ENCODE data around the gene DLX4. TPM values are rescaled to one million over a fixed set of nuclear protein-coding genes. Genes with fewer than 3 reads are reported as not detected.

Gene DLX4
- total and polyA plus RNA-seq, 7 donors = 0.34 TPM; not detected in 6

GRCh38 chr17:49957350-49957749, 11.6 kb upstream of the DLX4 start:
- Histone ChIP-seq H3K27ac (no peak overlapping the region), H3K4me1 (no peaks in the 10 kb centered on the region), H3K36me3 (no peaks in the 10 kb centered on the region), H3K9me3 (no peaks in the 10 kb centered on the region), H3K4me3 (no peak overlapping the region), H3K27me3 (peaks cover under 1 to 26% (median 5%) of the 10 kb centered on the region in 3 donors)
- TF ChIP-seq POLR2AphosphoS5 (IDR thresholded peaks at IDR 0.05) (no peak), POLR2A (IDR thresholded peaks at IDR 0.05) (no peak), EP300 (IDR thresholded peaks at IDR 0.05) (no peak), CTCF (IDR thresholded peaks at IDR 0.05) (no peak)
- 76 to 86% methylated on average over 3 of the region's 3 CpGs for WGBS, 2 donors
- DNase-seq = no peak
- intact Hi-C loops (cut with DNase I) = no loop called here

- intact Hi-C loops (cut with DNase I) = no loop called here
- 87 to 89% methylated on average over 4 of the region's 4 CpGs for WGBS, 2 donors
- Histone ChIP-seq H3K9me3 (no peaks in the 10 kb centered on the region), H3K4me1 (peaks cover 0 to 4% (median 1%) of the 10 kb centered on the region in 4 donors), H3K4me3 (no peak overlapping the region), H3K36me3 (no peaks in the 10 kb centered on the region), H3K27me3 (peaks cover 10 to 29% (median 19%) of the 10 kb centered on the region in 3 donors), H3K27ac (no peak overlapping the region)
- TF ChIP-seq POLR2A (IDR thresholded peaks at IDR 0.05) (no peak), EP300 (IDR thresholded peaks at IDR 0.05) (no peak), POLR2AphosphoS5 (IDR thresholded peaks at IDR 0.05) (no peak), CTCF (IDR thresholded peaks at IDR 0.05) (no peak)
- no peak for DNase-seq
These were observed 10.3 kb upstream of the DLX4 start for GRCh38 chr17:49958723-49959122.

- Histone ChIP-seq H3K36me3 (no peaks in the 10 kb centered on the region), H3K4me3 (no peak overlapping the region), H3K27ac (no peak overlapping the region), H3K4me1 (peaks cover 0 to 11% (median 4%) of the 10 kb centered on the region in 4 donors), H3K9me3 (no peaks in the 10 kb centered on the region), H3K27me3 (peaks cover 16 to 36% (median 25%) of the 10 kb centered on the region in 3 donors)
- TF ChIP-seq POLR2AphosphoS5 (IDR thresholded peaks at IDR 0.05) (no peak), POLR2A (IDR thresholded peaks at IDR 0.05) (no peak), EP300 (IDR thresholded peaks at IDR 0.05) (no peak)
- intact Hi-C loops (cut with DNase I) = no loop called here
- DNase-seq = no peak
- 65 to 76% methylated on average over 8 of the region's 8 CpGs for WGBS, 2 donors
These were observed 9.6 kb upstream of the DLX4 start for GRCh38 chr17:49959183-49959935.

GRCh38 chr17:49962599-49963308, 6.2 kb upstream of the DLX4 start:
- Histone ChIP-seq H3K27ac (no peak overlapping the region), H3K36me3 (no peaks in the 10 kb centered on the region), H3K4me1 (peaks cover 0 to 23% (median 13%) of the 10 kb centered on the region in 4 donors), H3K9me3 (no peaks in the 10 kb centered on the region), H3K27me3 (peaks cover 43 to 70% (median 59%) of the 10 kb centered on the region in 3 donors), H3K4me3 (no peak overlapping the region)
- DNase-seq = no peak
- TF ChIP-seq CTCF (IDR thresholded peaks at IDR 0.05) (no peak), POLR2A (IDR thresholded peaks at IDR 0.05) (no peak), POLR2AphosphoS5 (IDR thresholded peaks at IDR 0.05) (no peak)
- intact Hi-C loops (cut with DNase I) = no loop called here
- WGBS, 2 donors = 12 to 20% methylated on average over 11 of the region's 11 CpGs

- Histone ChIP-seq H3K9me3 (no peaks in the 10 kb centered on the region), H3K36me3 (no peaks in the 10 kb centered on the region), H3K4me1 (peaks cover 0 to 24% (median 14%) of the 10 kb centered on the region in 4 donors), H3K4me3 (no peak overlapping the region), H3K27ac (no peak overlapping the region), H3K27me3 (peaks cover 48 to 75% (median 64%) of the 10 kb centered on the region in 3 donors)
- TF ChIP-seq EP300 (IDR thresholded peaks at IDR 0.05) (no peak), CTCF (IDR thresholded peaks at IDR 0.05) (no peak), POLR2A (IDR thresholded peaks at IDR 0.05) (no peak), POLR2AphosphoS5 (IDR thresholded peaks at IDR 0.05) (no peak)
- WGBS, 2 donors = 28 to 39% methylated on average over 4 of the region's 4 CpGs
- intact Hi-C loops (cut with DNase I) = no loop called here
- no peak for DNase-seq
These were observed 5.7 kb upstream of the DLX4 start for GRCh38 chr17:49963309-49963625.
